ENCODE results near the gene RFX5.
"Not testable (repeated sequence)": the region's sequence is repeated elsewhere in the genome, so short reads cannot be mapped to it uniquely, and the experiment has no call there.

Gene RFX5

DNA sequence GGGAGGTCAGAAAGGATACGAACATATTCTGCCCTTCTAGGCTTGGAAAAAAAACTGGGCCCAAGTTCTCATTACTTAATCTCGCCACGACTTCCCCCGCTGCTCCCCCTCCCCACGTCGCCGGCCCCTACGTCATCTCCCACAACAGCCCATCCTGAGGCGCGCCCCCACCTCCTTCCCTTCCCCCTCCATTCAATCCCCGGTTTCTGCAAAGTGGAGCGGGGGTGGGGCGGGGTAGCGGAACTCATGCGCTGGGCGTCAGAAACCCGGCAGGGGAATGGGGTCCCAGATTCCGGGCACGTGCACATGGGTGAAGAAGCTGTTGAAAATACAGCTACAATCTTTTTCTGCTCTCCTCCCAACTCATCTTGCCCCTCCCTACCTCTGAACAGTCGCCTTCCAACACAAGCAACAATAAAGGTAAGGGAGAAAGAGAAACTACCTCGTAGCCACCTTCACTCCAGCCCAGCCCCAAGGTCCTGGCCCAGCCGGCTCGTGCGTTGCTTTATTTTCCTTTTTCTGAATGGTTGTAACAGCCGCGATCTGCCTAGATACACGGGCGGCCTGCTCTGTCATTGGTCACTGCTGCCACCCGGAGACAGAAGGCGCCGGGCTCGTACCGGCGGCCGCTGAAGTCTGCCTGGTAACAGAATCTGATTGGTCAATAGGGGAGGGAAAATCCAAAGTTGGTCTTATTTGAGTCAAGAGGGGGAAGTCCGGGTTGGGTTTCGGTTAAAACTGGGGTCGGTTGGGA lies at the start of gene RFX5:
RFX5 (minus strand) TSS at position 484 of the 754 bp plus-strand sequence. CDS start 932 bp downstream, outside the sequence.
- peak; percentile 94 for DNase-seq

DNA sequence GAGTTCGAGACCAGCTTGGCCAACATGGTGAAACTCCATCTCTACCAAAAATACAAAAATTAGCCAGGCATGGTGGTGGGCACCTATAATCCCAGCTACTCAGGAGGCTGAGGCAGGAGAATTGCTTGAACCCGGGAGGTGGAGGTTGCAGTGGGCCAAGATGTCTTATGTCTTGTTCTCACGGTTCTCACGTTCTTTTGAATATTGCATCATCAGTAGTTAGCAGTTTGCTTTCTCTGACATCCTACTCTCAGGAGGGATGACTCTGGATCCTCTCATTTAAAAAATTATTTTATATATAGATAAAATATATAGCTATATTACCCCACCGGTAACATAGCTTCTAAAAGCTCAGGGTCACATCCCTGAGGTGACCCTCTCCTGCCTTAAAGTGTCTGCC lies 49.2 kb upstream of the RFX5 start:
- not testable (repeated sequence) for DNase-seq

DNA sequence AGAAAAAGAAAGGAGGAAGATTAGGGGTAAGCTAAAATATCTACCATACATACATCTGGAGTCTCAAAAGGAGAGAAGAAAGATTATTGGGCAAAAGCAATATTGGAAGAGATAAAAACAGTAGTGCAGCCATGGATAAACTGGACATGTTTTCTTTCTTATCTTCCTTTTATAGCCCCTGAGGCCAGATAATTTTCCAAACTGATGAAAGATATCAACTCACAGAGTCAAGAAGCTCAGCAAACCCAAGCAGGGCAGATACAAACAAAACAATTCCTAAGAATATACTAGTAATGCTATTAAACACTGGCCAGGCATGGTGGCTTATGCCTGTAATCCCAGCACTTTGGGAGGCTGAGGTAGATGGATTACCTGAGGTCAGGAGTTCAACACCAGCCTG lies 46.5 kb upstream of the RFX5 start:
- no peak for DNase-seq

DNA sequence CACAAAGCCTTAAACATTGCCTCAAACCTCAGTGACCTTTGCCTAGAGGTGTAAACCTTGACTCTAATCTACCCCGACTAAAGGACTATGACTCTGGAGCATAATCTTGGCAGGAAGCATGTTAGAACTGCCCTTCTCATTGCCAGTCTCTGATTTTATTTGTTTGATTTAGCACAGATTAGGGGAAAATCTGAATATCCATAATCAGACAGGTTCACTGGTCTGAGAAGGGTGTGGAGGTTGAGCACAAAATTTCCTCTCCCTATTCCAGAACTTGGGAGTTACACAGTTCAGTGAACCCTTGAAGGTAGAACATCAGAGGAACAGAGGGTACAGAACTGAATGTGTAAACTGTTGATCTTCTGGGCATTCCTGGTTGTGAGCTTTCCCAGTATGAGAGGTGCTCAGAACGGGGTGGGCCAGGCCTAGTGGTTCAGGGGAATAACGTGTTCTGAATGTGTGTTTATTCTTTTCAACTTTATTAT lies 44.1 kb upstream of the RFX5 start:
- DNase-seq = no peak

DNA sequence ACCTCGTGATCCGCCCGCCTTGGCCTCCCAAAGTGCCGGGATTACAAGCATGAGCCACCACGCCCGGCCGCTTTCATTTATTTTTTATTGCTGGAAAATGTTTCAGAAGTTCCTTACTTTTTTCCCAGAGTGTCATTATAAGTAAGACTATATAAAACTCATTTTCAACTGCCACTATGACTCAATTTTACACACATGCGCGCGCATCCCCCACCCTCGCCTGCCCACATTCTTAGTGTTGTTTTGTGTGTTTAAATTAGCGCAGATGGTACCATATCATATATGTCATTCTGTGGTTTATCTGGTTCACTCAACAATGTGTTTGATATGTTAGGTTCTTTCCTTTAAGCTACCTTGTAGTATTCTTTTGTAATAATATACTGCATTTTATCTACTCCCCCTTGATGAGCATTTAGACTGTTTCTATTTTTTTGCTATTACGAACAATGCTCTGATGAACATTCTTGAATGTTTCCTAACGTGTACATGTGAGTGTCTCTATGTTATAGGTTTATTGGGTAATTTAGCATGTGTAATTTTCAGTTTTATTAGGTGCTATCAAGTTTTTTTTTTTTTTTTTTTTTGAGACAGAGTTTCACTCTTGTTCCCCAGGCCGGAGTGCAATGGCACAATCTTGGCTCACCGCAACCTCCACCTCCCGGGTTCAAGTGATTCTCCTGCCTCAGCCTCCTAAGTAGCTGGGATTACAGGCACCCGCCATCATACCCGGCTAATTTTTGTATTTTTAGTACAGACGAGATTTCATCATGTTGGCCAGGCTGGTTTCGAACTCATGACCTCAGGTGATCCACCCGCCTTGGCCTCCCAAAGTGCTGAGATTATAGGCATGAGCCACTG lies 43.4 kb upstream of the RFX5 start:
- DNase-seq = not testable (repeated sequence)

DNA sequence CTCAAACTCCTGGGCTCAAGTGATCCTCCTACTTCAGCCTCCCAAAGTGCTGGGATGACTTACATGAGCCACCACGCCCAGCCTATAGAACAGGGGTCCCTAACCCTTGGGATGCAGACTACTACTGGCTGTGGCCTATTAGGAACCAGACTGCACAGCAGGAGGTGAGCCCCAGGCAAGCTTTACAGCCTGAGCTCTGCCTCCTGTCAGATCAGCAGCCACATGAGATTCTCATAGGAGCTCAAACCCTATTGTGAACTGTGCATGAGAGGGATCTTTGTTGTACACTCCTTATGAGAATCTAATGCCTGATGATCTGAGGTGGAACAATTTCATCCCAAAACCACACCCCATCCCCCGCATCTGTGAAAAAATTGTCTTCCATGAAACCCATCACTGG lies 39.0 kb upstream of the RFX5 start:
- no peak for DNase-seq

DNA sequence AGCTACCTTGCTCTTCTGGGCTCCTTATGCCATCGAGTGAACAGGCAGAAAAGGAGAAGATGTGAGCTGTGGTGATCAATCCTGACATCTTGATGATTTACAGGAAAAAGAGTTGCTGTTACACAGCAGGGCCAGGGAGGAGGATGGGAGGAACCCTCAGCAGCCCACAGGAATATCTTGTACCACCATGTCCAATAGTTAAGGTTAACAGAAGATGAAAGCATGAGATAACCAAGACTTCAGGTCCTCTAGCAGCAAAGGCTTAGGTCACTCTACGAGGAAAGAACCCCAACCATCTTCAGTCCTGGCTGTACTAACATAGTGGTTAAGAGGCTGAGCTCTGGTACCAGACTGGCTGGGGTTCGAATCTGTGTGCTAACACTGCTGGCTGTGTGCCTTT lies 37.5 kb upstream of the RFX5 start:
- no peak for DNase-seq

DNA sequence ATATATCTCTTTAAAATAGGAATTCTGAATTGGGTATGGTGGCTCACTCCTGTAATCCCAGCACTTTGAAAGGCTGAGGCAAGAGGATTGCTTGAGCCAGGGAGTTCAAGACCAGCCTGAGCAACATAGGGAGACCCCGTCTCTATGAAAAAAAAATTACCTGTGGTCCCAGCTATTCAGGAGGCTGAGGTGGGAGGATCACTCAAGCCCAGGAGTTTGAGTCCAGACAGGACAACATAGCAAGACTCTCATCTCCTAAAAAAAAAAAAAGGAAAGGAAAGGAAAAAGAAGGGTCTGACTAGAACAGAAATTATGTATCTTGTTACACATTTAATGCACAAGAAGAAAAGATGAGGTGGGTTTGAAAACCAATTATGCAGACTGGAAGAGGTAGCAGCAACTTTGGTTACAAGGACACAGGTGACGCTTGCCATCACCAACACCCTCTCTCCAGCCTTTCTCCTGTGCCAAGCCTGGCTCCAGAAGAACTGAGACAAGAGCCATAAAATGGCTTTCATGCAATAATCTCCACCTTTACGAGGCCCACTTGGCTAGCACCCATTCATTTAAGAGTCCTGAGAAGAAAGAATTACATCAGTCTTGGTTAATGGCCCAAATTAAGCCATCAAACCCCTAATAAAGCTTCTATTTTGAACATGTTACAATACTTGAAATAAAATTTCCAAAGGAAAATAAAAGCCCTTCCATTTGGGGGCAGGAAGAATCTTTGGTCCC lies 30.3 kb upstream of the RFX5 start:
- DNase-seq = no peak

DNA sequence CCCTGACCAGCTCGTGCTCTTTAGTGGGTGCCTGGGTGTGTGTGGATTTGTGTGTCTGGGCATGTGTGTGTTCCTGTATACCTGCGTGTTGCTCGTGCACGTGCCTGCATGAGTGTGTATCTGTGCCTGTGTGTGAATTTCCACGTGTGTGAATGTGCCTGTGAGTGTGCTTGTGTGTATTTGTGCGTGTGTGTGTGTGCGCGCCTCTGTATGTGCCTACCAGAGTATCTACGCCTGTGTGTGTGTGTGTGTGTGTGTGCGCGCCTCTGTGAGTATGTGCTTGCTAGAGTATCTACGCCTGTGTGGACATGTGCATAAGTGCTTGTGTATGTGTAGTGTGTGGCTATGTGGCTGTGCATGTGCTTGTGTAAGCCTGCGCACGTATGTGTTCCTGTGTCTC lies 26.1 kb upstream of the RFX5 start:
- DNase-seq = no peak

DNA sequence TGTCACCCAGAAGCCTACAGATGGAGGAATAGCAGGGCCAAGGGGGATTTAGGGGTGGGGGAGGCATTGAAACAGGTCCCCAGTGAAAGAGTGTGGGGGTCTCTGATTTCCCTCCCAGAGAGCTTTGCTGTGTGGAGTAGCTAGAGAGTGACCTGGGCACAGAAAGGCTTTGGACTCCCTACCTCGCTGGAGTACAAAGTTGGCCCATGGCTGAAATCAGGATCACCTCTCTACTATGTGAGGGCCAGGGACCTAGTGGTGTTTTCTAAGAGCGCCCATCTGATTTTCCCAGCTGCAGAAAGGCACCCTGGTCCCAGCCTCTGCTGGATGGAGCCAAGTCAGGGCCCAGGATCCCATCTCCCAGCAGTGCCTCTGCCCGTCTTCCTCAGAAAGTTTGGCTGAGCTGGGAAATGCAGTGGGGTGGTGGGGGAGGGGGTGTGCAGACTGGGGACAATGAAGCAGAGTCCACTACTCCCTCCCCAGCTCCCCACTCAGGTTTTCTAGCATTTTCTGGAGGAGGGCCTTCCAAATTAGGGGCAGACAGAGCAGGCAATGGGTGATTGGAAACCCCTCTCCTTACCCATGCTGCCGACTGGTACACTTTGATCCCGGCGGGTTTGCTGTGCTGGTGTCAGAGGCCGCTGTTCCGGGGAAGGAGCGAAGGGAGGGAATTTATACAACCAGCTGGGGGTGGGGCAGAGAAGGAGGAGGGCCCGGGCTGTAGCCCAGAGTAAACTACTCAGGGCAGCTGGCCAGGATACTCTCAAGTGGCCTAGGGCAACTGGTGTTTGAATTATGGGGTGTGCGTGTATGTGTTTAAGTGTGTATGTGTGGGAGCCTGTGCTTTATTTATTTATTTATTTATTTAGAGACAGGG lies 25.2 kb upstream of the RFX5 start, which contains the start of gene SELENBP1:
SELENBP1 (minus strand) TSS at position 648 of the 877 bp plus-strand sequence; CDS start at position 584, 64 bp downstream.
- no peak for DNase-seq

DNA sequence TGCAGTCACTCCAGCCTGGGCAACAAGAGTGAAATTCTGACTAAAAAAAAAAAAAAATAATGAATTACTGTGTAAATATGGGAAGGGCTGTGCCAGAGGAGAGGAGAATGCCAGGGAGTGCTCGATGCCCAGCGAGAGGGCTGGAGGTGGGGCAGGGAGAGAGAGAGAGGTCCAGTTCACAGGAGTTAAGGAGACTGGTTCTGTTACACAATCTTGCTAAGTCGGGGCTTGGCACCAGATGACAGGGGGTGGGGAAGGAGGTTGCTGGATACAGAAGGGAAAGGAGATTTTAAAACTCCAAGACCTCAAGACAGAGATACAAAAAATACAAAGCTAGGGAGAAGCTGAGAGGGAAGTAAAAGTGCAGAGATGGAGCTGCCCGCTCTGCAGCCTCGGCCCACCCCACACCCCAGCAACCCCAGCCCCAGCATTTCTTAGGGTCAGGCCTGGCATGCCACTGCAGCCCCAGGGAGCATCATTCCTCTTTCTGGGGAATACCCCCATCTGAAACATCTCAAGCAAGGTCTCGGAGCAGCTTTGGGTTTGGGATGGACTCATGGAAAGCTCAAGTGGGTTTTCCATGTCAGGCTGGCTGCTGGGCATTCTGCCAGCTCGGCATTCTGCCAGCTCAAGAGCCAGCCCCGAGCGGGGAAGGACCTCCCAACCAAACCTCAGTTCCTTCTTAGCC lies 24.5 kb upstream of the RFX5 start:
- DNase-seq = no peak

DNA sequence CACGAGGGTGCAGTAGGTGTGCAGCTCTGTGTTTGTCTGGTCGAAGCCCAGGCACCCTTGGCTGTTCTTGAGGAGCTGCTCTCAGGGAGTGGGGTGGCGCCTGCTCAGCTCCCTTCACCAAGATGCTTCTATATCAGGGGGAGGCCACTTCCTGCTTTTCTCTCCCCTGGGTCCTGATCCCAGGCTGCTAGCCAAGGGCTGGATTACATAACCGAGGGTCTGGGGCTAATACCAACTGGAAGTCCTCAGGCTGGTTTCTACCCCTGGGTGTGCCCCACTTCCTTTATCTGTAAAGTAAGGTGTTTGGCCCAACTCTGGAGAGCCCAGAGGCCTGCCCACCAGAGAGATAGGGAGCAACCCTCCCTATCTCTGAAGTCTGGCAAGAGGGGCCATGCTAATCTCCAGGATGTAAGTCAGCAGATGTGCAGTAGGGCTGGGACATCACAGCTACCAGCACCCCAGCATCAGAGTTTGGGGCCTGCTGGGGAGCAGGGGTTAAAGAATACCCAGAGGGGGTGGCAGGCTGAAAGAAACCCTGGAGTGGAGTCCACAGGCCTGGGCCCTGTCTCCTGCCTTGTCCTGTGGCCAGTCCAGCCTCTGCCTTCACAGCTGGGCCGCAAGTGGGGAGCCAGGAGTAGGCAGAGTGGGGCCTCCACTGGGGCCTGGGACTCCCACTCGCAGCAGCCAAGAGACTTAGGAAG lies 23.3 kb upstream of the RFX5 start:
- no peak for DNase-seq

DNA sequence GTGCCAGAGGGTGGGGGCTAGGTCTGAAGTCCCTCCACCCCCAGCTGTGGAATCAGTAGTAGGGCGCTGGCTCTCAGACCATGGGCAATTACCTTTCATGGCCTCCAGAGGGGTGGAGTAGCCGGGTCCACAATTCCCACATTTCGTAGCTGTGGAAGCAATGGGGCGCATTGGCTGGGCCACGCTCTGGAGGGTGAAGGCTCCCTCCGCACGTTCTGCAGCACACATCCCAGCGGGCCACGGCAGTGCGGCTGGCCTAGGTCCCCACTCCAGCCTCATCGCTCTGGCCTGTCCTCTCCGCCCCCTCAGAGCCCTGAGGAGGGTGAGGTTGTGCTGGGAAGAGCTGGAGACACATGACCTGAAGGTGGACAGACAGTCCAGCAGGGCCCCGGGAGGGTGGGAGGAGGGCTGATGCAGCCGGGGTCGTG lies 22.6 kb upstream of the RFX5 start:
- DNase-seq = no peak

DNA sequence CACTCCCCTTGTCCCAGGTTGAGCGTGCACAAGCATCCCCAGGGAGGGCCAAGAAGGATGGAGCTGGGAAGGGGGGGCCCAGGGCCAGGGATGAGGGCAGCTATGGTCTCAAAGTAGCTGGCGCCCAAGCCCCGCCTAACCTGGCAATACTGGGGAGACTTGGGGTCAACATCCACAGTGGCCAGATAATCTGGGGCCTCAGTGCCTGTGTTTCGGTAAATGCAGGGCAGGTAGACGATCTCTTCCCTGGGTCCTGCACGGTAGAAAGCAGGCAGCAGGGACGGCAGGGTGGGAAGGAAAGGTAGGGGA lies 22.2 kb upstream of the RFX5 start:
- DNase-seq = no peak

DNA sequence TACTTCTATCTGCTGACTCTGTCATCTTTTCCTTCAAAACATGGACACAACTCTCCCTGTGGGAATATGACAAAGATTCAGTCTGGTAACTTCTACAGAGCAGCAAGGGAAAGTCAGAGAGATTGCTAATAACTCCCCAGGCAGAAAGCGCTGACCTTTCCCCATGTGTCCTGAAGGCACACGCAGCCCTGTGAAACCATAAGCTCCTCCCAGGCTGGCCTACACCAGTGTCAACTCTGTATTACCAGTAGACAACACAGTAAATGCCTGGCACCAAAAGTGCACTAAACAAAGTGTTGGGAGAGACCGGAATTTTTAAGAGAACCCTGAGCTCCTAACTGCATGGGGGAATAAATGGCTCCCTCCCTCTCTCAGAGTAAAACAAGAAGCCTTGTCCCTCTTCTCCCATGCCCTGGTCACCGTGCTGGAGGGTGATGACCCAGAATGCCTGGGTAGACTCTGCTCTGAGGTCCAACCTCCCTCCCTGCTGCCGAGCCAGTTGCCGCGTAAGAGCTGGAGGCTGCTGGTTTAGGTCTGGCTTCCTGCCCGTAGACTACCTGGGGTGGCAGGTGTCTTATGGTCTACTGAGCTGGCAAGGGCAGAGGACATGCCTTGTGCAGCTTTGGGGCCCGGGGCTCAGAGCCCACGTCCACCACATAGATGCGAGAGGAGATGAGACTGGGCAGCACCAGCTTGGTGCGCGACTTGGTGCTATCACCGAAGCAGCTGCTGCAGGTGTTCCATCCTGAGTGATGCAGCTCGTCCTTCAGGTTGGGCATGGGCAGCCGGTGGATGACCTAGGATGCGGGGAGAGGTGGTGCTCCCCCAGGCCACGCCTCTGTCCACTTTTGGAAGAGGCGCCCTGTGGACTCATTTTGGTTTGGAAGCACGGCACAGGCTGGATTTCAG lies 21.6 kb upstream of the RFX5 start:
- no peak for DNase-seq

DNA sequence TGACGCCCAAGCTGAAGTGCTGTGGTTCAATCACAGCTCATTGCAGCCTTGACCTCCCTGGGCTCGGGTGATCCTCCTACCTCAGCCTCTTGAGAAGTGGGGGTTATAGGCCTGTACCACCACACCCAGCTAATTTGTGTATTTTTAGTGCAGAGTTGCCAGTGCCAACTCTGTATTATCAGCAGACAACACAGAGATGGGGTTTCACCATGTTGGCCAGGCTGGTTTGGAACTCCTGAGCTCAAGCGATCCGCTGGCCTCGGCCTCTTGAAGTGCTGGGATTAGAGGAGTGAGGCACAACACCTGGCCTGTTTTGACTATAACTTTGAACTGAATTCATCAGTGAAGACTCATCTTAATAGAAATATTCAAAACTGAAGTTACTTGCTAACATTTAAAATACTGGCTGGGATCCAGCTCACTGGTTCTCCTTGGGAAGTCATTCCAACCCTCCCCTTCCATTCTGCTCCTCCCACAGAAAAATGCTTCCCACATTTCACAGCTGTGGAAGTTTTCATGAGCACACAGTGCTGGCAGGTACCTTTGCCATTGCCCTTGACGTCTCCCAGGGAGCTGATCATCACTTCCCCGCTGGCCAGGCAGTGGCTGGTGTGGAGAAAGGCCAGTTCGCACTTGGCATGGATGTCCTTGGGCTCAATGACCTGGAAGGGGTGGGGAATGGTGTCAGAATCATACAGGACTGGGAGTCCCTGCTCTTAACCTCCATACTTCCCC lies 20.8 kb upstream of the RFX5 start:
- DNase-seq = no peak

DNA sequence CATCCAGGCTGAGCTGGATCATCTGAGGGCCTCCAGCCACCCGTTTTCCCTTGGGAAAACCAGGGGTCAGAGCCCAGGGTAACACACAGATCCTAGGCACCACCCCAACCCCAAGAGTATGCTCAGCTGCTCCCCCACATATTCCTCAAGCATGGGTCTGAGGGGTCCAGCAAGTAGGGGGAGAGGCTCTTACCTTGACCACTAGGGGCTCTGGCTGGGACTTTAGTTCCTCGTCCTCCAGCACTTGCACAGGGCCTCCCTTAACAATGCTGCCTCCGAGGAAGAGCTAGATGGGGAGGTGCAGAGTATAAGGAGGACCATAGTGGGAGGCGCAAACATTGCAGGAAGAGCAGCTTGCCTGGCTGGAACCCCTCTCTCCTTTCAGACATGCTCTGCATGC lies 17.9 kb upstream of the RFX5 start:
- no peak for DNase-seq

DNA sequence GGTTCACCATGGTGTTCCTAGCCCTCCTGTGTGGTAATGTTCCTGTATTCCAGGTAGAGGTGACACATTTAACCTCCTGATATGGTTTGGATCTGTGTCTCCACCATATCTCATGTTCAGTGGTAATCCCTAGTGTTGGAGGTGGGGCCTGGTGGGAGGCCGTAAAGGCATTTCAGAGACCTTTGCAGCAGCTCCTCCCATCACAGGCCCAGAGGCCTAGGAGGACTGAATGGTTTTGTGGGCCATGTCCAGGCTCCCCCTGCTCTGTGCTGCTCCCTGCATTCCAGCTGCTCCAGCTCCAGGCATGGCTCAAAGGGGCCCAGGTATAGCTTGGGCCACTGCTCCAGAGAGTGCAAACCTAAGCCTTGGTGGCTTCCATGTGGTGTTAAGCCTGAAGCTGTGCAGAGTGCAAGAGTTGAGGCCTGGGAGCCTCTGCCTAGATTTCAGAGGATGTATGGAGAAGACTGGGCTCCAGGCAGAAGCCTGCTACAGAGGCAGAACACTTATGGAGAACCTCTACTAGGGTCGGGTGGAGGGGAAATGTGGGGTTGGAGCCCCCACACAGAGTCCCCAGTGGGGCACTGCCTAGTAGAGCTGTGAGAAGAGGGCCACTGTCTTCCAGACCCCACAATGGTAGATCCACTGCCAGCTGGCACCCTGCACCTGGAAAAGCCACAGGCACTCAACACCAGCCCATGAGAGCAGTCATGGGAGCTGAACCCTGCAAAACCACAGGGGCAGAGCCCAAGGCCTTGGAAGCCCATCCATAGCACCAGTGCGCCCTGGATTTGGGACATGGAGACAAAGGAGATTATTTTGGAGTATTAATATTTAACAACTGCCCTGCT lies 15.5 kb upstream of the RFX5 start:
- DNase-seq = no peak
